GM12875 (cell line): ENCODE data around the gene ITPR1.

Experiments
- H3K4me3 ChIP-seq: one replicate; pipeline ENCODE4 v1.5.1; 2011; ENCODE audit warnings: low read depth, low read length, control low read depth
- TF ChIP-seq, protein P1 (sequence below): IDR thresholded peaks from 2 replicates; pipeline ENCODE4 v1.5.1; 2011; ENCODE audit warnings: low read depth, mild to moderate bottlenecking, control low read depth, inconsistent platforms, low read length, moderate library complexity, borderline replicate concordance; ENCODE audit not compliant: insufficient read depth

The ITPR1 gene

DNA sequence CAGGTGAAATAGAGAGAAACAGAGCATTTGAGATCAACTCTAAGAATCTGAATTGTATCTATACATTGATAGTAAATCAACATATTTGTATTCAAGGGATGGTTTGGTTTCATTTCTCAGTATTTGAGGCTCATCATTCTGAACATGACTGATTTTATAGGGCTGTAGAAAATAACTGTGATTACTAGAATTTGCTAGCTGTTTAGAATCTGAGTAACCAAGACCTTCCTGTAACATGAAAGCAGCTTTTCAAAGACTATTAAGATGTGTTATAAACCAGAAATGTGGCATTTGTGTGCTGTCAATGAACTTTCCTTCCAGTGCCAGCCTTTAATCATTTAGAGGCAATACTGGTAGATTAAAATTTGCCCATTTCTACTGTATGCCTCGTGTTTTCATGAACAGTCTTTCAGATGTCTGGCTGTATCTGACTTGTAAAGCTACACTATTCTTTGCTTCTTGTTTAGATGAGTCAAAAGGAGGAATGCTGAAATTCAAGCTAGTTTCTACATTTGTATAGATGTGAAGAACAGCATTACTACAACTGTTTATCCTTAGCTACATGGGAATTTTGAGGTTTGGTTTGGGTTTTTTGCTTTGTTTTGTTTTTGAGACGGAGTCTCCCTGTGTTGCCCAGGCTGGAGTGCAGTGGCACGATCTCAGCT, 348.8 kb downstream of the ITPR1 start:
- TF ChIP-seq, protein P1, sequence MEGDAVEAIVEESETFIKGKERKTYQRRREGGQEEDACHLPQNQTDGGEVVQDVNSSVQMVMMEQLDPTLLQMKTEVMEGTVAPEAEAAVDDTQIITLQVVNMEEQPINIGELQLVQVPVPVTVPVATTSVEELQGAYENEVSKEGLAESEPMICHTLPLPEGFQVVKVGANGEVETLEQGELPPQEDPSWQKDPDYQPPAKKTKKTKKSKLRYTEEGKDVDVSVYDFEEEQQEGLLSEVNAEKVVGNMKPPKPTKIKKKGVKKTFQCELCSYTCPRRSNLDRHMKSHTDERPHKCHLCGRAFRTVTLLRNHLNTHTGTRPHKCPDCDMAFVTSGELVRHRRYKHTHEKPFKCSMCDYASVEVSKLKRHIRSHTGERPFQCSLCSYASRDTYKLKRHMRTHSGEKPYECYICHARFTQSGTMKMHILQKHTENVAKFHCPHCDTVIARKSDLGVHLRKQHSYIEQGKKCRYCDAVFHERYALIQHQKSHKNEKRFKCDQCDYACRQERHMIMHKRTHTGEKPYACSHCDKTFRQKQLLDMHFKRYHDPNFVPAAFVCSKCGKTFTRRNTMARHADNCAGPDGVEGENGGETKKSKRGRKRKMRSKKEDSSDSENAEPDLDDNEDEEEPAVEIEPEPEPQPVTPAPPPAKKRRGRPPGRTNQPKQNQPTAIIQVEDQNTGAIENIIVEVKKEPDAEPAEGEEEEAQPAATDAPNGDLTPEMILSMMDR, result no peak
- no peak overlapping the region for H3K4me3 ChIP-seq

DNA sequence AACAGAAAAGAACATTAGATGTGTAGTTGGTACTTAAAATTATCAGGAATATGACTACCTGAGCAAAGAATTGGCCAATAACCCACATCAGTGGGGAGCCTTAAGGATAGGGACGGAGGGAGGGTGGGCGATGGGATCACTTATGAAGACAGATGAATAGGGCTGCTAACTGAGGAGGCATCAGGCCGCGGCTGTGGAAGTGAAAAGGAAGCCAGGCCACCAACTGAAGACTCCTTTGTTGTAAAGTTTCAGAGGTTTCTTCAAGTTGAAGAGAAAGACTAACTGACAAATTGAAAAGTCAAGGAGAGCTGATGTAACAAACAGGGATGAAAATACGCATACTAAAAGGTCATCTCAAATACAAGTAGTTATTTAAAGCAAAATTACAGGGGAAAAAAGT, 350.5 kb downstream of the ITPR1 start:
- TF ChIP-seq, protein P1, result no peak
- no peak overlapping the region for H3K4me3 ChIP-seq

DNA sequence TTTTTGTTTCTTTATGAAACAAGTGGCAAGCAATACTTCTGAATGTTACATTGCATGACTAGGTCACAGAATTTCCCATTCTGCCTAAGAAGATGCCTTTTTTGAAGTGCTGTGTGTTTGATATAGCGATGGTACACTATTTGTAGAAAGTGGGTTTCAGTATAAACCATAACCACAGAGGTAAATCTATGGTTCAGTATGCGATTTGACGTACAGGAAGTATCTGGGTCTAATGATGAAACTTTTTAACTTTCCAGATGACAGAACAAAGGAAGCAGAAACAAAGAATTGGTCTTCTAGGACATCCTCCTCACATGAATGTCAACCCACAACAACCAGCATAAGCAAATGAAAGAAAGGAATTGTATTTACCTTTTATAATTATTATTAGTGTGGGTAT, 352.7 kb downstream of the ITPR1 start:
- TF ChIP-seq, protein P1, result no peak
- H3K4me3 ChIP-seq, result no peak overlapping the region

DNA sequence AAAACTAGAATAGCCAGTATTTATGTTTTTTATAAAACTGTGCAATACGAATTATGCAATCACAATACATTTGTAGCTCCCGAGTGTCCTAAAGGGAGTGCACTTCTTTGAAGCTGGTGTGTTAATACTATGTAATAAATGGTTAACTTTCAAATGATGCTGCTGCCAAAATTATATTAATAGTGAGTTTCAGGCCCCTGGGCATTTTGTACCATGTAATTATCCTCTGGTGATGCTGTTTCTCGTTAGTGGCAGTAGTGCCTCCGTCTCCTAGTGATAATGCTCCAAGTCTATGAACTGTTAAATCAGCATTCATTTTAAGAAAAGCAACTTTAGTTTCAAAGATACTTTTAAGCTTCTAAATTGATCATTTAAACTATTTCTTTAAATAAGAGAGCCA, 353.4 kb downstream of the ITPR1 start:
- H3K4me3 ChIP-seq, result no peak overlapping the region
- TF ChIP-seq, protein P1, result no peak

DNA sequence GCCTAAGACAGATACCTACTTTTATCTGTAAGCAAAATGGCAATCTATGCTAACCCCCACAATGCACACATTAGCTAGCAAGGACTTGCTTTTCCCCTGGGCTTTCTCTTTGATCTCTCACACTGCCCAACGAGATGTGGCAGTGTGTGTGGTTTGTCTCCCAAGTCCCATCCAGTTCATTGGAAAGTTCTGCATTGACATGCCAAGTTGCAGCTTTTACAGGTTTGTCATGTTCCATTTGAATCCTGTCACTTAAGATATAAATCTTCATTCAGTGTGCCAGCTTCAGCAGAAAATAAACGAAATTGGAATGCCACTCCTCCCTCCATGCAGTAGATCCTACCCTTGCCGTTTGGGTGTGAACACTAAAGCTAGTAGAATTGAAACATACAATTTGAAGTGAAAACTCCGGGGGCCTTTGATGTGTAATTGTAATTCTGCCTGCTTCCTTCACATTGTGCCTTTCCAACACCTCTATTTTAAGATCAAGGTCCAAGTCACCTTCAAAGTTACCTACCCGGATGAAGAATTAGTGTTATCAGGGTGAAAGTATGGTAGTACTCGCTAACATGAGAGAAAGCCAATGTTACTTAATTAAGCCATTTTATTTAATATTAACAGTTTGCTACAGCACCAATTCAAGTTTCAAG, 355.2 kb downstream of the ITPR1 start:
- TF ChIP-seq, protein P1, result no peak
- no peak overlapping the region for H3K4me3 ChIP-seq

DNA sequence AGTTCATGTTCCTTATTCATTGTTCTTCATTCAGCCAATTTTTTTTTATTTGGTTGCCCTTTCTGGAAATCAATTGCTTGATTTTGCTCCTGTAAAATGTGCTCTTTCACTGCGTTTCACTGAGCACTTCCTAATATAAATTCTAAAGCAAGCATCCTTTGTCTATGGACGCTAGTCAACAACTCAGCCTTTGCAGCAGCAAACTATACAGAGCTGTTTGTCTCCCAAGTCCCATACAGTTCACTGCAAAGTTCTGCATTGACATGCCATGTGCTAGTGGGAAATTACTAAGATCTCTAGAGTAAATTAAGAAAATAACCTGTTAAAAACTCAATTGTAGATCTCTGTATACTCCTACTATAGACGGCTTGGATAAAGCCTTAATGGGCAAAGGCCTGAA, 356.0 kb downstream of the ITPR1 start:
- TF ChIP-seq, protein P1, result no peak
- H3K4me3 ChIP-seq, result no peak overlapping the region

DNA sequence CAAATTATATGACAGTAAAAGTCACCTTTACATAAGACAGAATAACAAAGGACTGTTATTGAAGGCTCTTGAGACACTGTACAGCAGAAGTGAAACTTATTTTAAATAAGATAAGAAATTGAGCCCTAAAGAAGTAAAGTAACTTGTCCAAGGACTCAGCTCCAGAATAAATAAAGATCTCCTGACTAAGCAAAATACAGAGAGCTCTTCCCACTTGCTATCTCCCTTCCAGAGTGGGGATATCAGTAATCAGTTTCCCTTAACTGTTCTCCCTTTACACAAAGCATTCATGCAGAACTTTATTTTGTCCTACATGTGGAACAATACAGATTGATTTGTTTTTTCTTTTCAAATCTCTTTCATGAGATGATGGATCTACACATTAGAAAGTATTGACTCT, 356.6 kb downstream of the ITPR1 start:
- TF ChIP-seq, protein P1, result no peak
- H3K4me3 ChIP-seq, result no peak overlapping the region
